Measurements from ENCODE around the gene PTPRN2.
"Not testable (repeated sequence)": the region's sequence is repeated elsewhere in the genome, so short reads cannot be mapped to it uniquely, and the experiment has no call there.

Gene PTPRN2

GRCh38 chr7:157990881-157991250 is 596.8 kb downstream of the PTPRN2 start:
- no peak overlapping the region for H3K4me3 Mint-ChIP-seq
- no peaks in the 10 kb centered on the region for H3K9me3 Mint-ChIP-seq
- no peak overlapping the region for H3K27ac Mint-ChIP-seq
- H3K36me3 Mint-ChIP-seq: no peaks in the 10 kb centered on the region
- no peaks in the 10 kb centered on the region for H3K27me3 Mint-ChIP-seq
- H3K4me1 Mint-ChIP-seq: no peaks in the 10 kb centered on the region

- H3K4me1 Mint-ChIP-seq: no peaks in the 10 kb centered on the region
- H3K36me3 Mint-ChIP-seq: no peaks in the 10 kb centered on the region
- H3K27me3 Mint-ChIP-seq: no peaks in the 10 kb centered on the region
- no peak overlapping the region for H3K27ac Mint-ChIP-seq
- H3K9me3 Mint-ChIP-seq: no peaks in the 10 kb centered on the region
- no peak overlapping the region for H3K4me3 Mint-ChIP-seq
Observed at GRCh38 chr7:157990226-157990880, 597.3 kb downstream of the PTPRN2 start.

- no peaks in the 10 kb centered on the region for H3K4me1 Mint-ChIP-seq
- H3K9me3 Mint-ChIP-seq: no peaks in the 10 kb centered on the region
- no peaks in the 10 kb centered on the region for H3K36me3 Mint-ChIP-seq
- H3K27ac Mint-ChIP-seq: no peak overlapping the region
- H3K27me3 Mint-ChIP-seq: no peaks in the 10 kb centered on the region
- no peak overlapping the region for H3K4me3 Mint-ChIP-seq
Observed at GRCh38 chr7:157989589-157989988, 598.0 kb downstream of the PTPRN2 start.

GRCh38 chr7:157987906-157988305 is 599.7 kb downstream of the PTPRN2 start:
- H3K27me3 Mint-ChIP-seq: no peaks in the 10 kb centered on the region
- no peaks in the 10 kb centered on the region for H3K4me1 Mint-ChIP-seq
- no peaks in the 10 kb centered on the region for H3K9me3 Mint-ChIP-seq
- no peaks in the 10 kb centered on the region for H3K36me3 Mint-ChIP-seq
- H3K4me3 Mint-ChIP-seq: no peak overlapping the region
- H3K27ac Mint-ChIP-seq: no peak overlapping the region

- Mint-ChIP-seq H3K9me3 (no peaks in the 10 kb centered on the region), H3K4me1 (no peaks in the 10 kb centered on the region)
Observed at GRCh38 chr7:157986051-157986450, 601.6 kb downstream of the PTPRN2 start.

GRCh38 chr7:157985636-157986035 is 602.0 kb downstream of the PTPRN2 start:
- Mint-ChIP-seq H3K4me3 (no peak overlapping the region), H3K4me1 (no peaks in the 10 kb centered on the region), H3K27ac (no peak overlapping the region), H3K36me3 (no peaks in the 10 kb centered on the region), H3K27me3 (no peaks in the 10 kb centered on the region), H3K9me3 (no peaks in the 10 kb centered on the region)

More at GRCh38 chr7:157986051-157986450, 601.6 kb downstream of the PTPRN2 start:
- no peak overlapping the region for H3K4me3 Mint-ChIP-seq
- no peaks in the 10 kb centered on the region for H3K27me3 Mint-ChIP-seq
- H3K36me3 Mint-ChIP-seq: no peaks in the 10 kb centered on the region
- H3K27ac Mint-ChIP-seq: no peak overlapping the region

GRCh38 chr7:157984423-157985163 is 603.0 kb downstream of the PTPRN2 start:
- Mint-ChIP-seq H3K9me3 (no peaks in the 10 kb centered on the region), H3K4me1 (no peaks in the 10 kb centered on the region), H3K4me3 (no peak overlapping the region), H3K27ac (peak overlapping the region; percentile 59), H3K27me3 (no peaks in the 10 kb centered on the region), H3K36me3 (no peaks in the 10 kb centered on the region)

GRCh38 chr7:157983502-157984422 is 603.9 kb downstream of the PTPRN2 start:
- Mint-ChIP-seq H3K4me3 (no peak overlapping the region), H3K36me3 (no peaks in the 10 kb centered on the region), H3K9me3 (no peaks in the 10 kb centered on the region), H3K27me3 (no peaks in the 10 kb centered on the region), H3K27ac (no peak overlapping the region), H3K4me1 (no peaks in the 10 kb centered on the region)

GRCh38 chr7:157981778-157982177 is 605.8 kb downstream of the PTPRN2 start:
- Mint-ChIP-seq H3K4me1 (no peaks in the 10 kb centered on the region), H3K36me3 (no peaks in the 10 kb centered on the region), H3K4me3 (no peak overlapping the region)

GRCh38 chr7:157980774-157981173 is 606.8 kb downstream of the PTPRN2 start:
- no peaks in the 10 kb centered on the region for H3K27me3 Mint-ChIP-seq
- H3K9me3 Mint-ChIP-seq: no peaks in the 10 kb centered on the region
- no peak overlapping the region for H3K4me3 Mint-ChIP-seq
- no peaks in the 10 kb centered on the region for H3K36me3 Mint-ChIP-seq
- no peak overlapping the region for H3K27ac Mint-ChIP-seq
- H3K4me1 Mint-ChIP-seq: no peaks in the 10 kb centered on the region

More at GRCh38 chr7:157981778-157982177, 605.8 kb downstream of the PTPRN2 start:
- no peaks in the 10 kb centered on the region for H3K9me3 Mint-ChIP-seq
- no peak overlapping the region for H3K27ac Mint-ChIP-seq
- no peaks in the 10 kb centered on the region for H3K27me3 Mint-ChIP-seq

- H3K4me3 Mint-ChIP-seq, H3K27me3 Mint-ChIP-seq, H3K27ac Mint-ChIP-seq, H3K9me3 Mint-ChIP-seq, H3K36me3 Mint-ChIP-seq, H3K4me1 Mint-ChIP-seq: not testable (repeated sequence)
Observed at GRCh38 chr7:157980341-157980731, 607.3 kb downstream of the PTPRN2 start.

- Mint-ChIP-seq H3K36me3 (peaks cover 3% of the 10 kb centered on the region), H3K4me3 (no peak overlapping the region), H3K9me3 (no peaks in the 10 kb centered on the region), H3K27ac (no peak overlapping the region), H3K27me3 (no peaks in the 10 kb centered on the region), H3K4me1 (no peaks in the 10 kb centered on the region)
Observed at GRCh38 chr7:157979636-157980340, 607.8 kb downstream of the PTPRN2 start.

GRCh38 chr7:157978766-157979165 is 608.9 kb downstream of the PTPRN2 start:
- H3K27me3 Mint-ChIP-seq: no peaks in the 10 kb centered on the region
- no peaks in the 10 kb centered on the region for H3K9me3 Mint-ChIP-seq
- H3K4me3 Mint-ChIP-seq: no peak overlapping the region
- no peaks in the 10 kb centered on the region for H3K4me1 Mint-ChIP-seq
- no peak overlapping the region for H3K27ac Mint-ChIP-seq
- peaks cover 3% of the 10 kb centered on the region for H3K36me3 Mint-ChIP-seq

GRCh38 chr7:157977717-157978496 is 609.7 kb downstream of the PTPRN2 start:
- Mint-ChIP-seq H3K9me3 (no peaks in the 10 kb centered on the region), H3K27me3 (no peaks in the 10 kb centered on the region), H3K36me3 (peaks cover 3% of the 10 kb centered on the region), H3K4me3 (no peak overlapping the region), H3K27ac (no peak overlapping the region), H3K4me1 (no peaks in the 10 kb centered on the region)

- Mint-ChIP-seq H3K36me3 (peaks cover 3% of the 10 kb centered on the region), H3K4me3 (no peak overlapping the region), H3K27me3 (no peaks in the 10 kb centered on the region), H3K27ac (no peak overlapping the region), H3K4me1 (no peaks in the 10 kb centered on the region), H3K9me3 (no peaks in the 10 kb centered on the region)
Observed at GRCh38 chr7:157977306-157977705, 610.3 kb downstream of the PTPRN2 start.
